Sciatic nerve (tissue), 2 donors: ENCODE data around the gene MAG. TPM values are rescaled to one million over a fixed set of nuclear protein-coding genes. Genes with fewer than 3 reads are reported as not detected.

Experiments
- ATAC-seq: fragments of 200-7000 bp; cut with Tn5 transposase; one replicate; pipeline ENCODE4 v1.9.1; 2020; ENCODE audit warnings: mild to moderate bottlenecking, moderate library complexity
- DNase-seq: peaks from one replicate; pipeline ENCODE4 v3.0.0-alpha.2; 2020; ENCODE audit warnings: low spot score
- intact Hi-C: fragments of 100-400 bp; cut with DNase I; formaldehyde crosslinking; loops from one replicate; pipeline ENCODE4 v1.14.2; 2022
- total RNA-seq: library from RNA; stranded (reverse); fragmentation: NEBNext Ultra II Directional; extraction: Animal tissue kit (Norgen Biotek cat#: 25700); gene quantifications from one replicate; pipeline ENCODE4 v1.2.1, GENCODE V29; 2021
- donor health status: DM: no; HTN: no; CAD: no.
- donor health status: DM: no; HTN: no; CAD: no.

MAG gene
- total RNA-seq, 1 donor from 2014 or later: 82.2 TPM

DNA sequence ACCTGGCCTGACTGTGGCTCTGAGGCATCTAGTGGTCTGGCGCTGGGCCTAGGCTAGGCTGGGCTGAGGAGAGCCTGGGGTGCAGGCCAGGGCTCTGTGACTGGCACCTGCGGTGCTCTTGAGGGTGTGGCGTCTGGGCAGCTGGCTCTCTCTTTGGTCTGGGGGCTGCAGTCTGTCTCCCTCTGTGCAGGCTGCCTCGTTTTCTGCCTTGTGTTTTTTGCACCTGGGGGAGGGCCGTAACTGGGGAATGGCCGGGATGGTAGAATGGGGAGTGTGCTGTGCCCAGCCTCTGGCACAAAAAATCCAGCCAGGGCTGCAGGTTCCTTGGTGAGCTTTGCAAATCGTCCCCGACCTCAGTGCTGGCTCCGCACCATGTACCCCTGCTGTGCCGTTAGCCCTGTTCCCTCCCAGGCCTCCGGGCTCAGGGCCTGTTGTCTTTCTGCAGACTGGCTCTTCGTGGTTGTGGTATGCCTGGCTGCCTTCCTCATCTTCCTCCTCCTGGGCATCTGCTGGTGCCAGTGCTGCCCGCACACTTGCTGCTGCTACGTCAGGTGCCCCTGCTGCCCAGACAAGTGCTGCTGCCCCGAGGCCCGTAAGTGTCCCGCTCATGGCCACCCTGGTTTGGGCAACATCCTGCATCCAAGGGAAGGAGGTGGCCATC is 29.7 kb upstream of the MAG start:
- ATAC-seq (no peak), DNase-seq (peak; percentile 51)
- intact Hi-C loops: no loop called here

- ATAC-seq (no peak), DNase-seq (peak; percentile 49)
- intact Hi-C loops: loop anchor here (5.0 kb wide), 2 partner anchors 122 to 1027 kb away; partner anchors contain the start of gene FXYD7
Measured at GRCh38 chr19:35264268-35265125, 27.5 kb upstream of the MAG start.

DNA sequence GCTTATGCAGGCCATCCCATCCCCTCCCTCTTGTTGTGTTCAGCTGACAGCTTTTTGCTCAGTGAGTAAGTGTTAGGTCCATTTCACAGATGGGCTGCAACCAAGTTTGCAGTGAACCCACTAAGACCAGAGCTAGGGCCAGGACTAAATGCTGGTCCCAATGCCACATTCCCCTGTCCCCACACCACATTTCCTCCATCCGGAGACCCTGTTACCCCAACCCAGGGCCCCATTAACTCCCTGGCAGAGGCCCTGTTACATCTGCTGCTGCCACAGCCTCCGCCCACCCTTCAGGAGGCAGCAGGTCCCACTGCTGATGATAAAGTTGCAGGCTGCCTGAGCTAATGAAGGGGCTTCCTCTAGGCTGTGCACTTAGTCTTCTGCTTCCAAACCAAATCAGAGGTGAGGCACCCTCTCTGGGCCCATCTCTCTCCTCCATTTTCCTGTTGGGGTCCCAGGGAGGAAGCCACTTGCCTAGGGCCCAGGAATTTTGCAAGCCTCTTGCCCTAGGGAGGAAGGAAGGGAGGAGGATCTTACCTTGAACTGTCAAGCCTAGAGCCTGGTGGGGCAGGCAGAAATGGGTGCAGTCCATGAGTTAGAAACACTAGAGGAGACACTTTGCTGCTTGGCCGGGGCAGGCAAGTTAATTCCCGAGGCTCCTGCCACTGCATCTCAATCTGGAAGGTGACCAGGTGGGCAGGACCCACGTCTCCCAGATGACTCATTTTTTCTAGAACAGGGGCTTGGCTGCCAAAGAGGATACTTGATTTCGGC is 26.6 kb upstream of the MAG start:
- DNase-seq (peak; percentile 49), ATAC-seq (no peak)
- intact Hi-C loops: loop anchor here (5.0 kb wide), 2 partner anchors 123 to 1028 kb away; partner anchors contain the start of gene FXYD7

- intact Hi-C loops: loop anchor here (5.0 kb wide), 2 partner anchors 124 to 1029 kb away; partner anchors contain the start of gene FXYD7
- DNase-seq (peak; percentile 63), ATAC-seq (no peak)
Measured at GRCh38 chr19:35265900-35266519, 26.0 kb upstream of the MAG start.

DNA sequence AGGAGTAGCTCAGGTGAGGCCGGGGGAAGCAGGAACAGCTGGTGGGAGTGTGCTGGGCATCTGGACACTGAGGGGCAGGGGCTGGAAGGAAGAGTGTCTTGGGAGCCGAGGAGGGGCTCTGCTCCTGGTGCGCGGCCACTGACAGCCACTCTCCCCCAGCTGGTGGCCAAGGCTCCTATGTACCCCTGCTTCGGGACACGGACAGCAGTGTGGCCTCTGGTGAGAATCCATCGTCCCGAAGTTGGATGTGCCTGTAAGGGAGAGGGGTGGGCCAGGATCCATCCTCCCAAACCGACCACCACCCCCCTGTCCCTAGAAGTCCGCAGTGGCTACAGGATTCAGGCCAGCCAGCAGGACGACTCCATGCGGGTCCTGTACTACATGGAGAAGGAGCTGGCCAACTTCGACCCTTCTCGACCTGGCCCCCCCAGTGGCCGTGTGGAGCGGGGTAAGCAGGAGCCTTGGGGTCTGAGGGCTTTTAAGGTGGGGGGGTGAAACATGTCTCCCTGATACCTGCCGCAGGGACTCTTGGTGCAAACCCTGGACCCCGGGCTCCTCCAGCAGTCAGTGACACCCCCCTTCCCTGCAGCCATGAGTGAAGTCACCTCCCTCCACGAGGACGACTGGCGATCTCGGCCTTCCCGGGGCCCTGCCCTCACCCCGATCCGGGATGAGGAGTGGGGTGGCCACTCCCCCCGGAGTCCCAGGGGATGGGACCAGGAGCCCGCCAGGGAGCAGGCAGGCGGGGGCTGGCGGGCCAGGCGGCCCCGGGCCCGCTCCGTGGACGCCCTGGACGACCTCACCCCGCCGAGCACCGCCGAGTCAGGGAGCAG is 25.2 kb upstream of the MAG start:
- DNase-seq (peak; percentile 69), ATAC-seq (peak; percentile 19)
- intact Hi-C loops: loop anchor here (5.0 kb wide), 2 partner anchors 124 to 1029 kb away; partner anchors contain the start of gene FXYD7

GRCh38 chr19:35267353-35267817 is 24.6 kb upstream of the MAG start:
- intact Hi-C loops: loop anchor here (5.0 kb wide), 2 partner anchors 125 to 1030 kb away; partner anchors contain the start of gene FXYD7
- peak; percentile 39 for ATAC-seq
- DNase-seq: peak; percentile 82

DNA sequence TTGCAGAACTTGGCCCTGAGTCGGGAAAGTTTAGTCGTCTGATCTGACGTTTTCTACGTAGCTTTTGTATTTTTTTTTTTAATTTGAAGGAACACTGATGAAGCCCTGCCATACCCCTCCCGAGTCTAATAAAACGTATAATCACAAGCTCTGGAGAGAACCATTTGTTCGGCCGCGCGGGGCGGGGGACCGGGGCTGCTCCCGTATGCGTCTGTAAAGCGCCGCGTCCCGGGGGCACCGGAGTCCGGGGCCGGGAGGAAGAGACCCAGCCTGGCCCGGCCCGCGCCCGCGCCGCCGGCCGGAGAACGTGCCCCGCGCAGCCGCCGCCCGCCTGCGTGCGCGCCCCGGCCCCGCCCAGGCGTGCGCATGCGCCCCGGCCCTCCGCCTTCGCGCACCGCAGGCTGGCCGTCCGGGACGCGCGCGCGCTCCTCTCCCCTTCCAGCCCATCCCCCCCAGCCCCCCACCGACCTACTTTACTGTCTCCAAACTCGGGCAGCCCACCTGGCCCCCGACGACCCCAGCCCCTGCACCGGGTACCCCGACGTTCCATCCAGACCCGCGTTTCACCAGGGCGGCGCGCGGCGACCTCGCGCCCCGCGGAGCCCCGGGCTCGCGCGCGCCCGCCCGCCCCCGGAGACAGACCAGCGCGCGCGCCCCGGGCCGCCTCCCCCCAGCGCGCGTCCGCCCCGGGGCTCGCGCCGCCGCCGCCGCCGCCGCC is 24.0 kb upstream of the MAG start:
- peak; percentile 60 for ATAC-seq
- intact Hi-C loops: loop anchor here (5.0 kb wide), 2 partner anchors 126 to 1031 kb away; partner anchors contain the start of gene FXYD7
- peak; percentile 88 for DNase-seq

DNA sequence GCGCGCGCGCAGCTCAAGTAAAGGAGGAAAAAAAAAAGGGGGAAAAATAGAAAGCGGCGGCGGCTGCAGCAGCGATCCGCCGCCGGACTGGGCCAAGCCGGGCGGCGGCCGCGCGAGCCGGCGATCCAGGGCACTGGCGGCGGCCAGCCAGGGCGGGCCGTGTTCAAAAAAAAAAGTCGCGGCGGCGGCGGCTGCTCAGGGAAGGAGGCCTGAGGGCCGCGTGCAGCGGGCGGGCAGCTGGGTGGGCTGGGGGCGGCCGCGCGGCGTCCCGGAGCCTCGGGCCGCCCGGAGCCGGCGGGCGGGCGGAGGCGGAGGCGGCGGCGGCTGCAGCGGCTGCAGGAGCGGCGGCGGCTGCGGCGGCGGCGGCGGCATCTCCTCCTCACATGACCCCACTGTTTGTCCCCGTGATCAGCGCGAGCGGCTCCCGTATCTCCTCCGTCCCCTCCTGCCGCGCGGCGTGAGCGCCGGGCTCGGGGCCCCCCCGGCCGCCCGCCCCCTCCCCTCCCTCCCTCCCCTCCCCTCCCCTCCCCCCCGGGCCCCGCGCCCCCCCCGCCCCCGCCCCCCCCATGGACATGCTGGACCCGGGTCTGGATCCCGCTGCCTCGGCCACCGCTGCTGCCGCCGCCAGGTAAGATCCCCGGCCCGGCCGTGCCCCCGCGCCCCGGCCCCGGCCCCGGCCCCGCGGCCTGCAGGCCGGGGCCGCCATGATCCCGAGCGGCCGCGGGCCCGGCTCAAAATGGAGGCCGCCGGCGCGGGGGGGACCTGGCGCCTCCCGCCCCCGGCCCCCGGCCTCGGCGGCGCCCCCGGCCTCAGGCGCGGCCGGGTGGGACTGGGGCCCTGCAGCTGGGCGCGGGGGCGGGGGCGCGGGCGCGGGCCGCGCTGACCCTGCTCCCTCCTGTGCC is 23.2 kb upstream of the MAG start, which contains the start of gene USF2:
Gene USF2 (plus strand): TSS at position 427 of the 902 bp plus-strand sequence. CDS start 140 bp downstream, at position 567.
- peak; percentile 86 for DNase-seq
- intact Hi-C loops: loop anchor here (5.0 kb wide), 2 partner anchors 126 to 1031 kb away; partner anchors contain the start of gene FXYD7
- ATAC-seq: peak; percentile 31

DNA sequence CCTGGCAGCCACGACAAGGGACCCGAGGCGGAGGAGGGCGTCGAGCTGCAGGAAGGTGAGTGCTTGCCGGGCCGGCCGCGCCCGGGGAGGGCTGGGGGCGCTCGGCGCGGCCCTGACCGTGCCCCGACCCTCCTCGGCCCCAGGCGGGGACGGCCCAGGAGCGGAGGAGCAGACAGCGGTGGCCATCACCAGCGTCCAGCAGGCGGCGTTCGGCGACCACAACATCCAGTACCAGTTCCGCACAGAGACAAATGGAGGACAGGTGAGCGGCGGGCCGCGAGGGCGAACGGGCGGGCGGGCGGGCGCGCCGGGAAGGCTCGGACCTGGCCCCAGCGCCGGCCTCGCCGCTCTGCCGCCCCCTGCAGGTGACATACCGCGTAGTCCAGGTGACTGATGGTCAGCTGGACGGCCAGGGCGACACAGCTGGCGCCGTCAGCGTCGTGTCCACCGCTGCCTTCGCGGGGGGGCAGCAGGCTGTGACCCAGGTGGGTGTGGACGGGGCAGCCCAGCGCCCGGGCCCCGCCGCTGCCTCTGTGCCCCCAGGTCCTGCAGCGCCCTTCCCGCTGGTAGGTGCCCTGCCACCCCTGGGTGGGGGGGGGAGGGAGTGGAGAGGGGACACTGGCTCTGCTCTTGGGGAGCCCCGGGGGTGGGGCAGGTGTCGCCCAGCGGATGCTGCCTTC is 22.4 kb upstream of the MAG start:
- intact Hi-C loops: loop anchor here (5.0 kb wide), 2 partner anchors 127 to 1032 kb away; partner anchors contain the start of gene FXYD7
- ATAC-seq (peak; percentile 64), DNase-seq (peak; percentile 93)

DNA sequence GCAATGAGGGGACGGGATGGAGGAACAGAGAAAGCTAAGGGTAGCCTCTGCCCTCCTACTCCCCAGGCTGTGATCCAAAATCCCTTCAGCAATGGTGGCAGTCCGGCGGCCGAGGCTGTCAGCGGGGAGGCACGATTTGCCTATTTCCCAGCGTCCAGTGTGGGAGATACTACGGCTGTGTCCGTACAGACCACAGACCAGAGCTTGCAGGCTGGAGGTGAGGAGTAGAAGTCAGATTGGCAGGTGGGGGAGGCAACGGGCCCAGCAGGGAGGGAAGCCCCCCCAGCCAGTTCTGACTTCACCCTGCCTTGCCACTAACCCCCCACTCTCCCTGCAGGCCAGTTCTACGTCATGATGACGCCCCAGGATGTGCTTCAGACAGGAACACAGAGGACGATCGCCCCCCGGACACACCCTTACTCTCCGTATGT is 21.6 kb upstream of the MAG start:
- intact Hi-C loops: no loop called here
- no peak for ATAC-seq
- no peak for DNase-seq

GRCh38 chr19:35271546-35271945 is 20.4 kb upstream of the MAG start:
- DNase-seq: no peak
- intact Hi-C loops: no loop called here
- ATAC-seq: no peak

DNA sequence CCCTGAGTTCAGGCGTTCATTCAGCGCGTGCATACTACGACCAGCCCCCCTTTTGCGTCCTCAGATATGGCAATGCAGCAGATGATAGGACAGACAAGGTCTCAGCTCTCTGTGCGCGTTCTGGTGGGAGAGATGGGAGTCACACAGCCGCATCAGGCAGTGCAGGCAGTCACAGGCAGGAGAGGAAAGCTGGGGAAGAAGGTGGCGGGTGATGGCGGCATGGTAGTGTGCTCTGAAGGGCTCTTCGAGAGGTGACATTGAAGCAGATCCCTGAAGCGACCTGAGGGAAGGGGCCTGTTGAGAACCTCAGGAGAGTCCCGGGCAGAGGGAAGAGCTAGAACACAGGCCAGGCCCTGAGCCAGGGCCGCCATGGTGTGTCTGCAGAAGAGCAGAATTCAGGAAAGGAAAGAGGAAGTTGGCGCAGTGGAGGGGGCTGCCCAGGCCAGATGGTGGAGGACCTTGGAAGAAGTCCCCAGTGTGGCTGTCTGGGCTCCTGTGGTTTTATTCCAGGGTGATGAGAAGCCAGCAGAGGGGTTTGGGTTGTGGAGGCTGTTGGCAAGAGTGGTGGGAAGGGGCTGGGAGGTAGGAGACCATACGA is 19.7 kb upstream of the MAG start:
- ATAC-seq: peak; percentile 4
- DNase-seq: no peak
- intact Hi-C loops: no loop called here

- DNase-seq: no peak
- intact Hi-C loops: no loop called here
- peak; percentile 44 for ATAC-seq
Measured at GRCh38 chr19:35272954-35273649, 18.9 kb upstream of the MAG start.

DNA sequence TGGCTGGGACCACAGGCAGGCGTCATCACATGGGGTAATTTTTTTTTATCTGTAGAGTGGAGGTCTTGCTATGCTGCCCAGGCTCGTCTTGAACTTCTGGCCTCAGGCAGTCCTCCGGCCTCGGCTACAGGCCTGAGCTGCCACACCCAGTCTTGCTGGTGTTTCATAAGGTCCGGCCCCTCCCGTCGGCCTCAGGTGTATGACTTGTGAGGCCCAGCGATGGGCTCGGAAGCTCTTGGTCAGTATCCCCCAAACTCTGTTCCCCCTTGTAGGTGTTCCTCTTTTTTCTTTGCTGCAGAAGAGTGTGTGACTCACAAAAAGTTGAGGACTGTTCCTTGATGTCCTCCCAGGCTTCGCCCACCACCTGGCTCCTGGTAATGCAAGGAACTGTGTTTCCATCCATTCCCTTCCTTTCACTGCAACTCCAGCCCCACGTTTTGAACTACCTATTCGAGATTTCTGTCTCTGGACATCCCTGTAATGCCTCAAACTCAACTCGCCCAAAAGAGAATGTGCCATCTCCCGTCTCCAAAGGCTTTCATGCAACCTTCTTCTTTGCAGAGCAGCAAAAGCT is 18.2 kb upstream of the MAG start:
- intact Hi-C loops: no loop called here
- no peak for ATAC-seq
- DNase-seq: no peak
